GM18870 (cell line): ENCODE data around the gene ANKS6.
"Not testable (repeated sequence)": the region's sequence is repeated elsewhere in the genome, so short reads cannot be mapped to it uniquely, and the experiment has no call there.

Experiments used
- ATAC-seq: cut with Tn5 transposase; IDR thresholded peaks from one replicate; pipeline ENCODE4 v1.9.1; 2021; ENCODE audit warnings: moderate library complexity; ENCODE audit not compliant: unreplicated experiment

Gene ANKS6

GRCh38 chr9:98707166-98708102 lies 88.9 kb downstream of the ANKS6 start:
- no peak for ATAC-seq

- no peak for ATAC-seq
Measured at GRCh38 chr9:98706651-98707165, 89.6 kb downstream of the ANKS6 start.

- no peak for ATAC-seq
Measured at GRCh38 chr9:98702835-98703380, 93.4 kb downstream of the ANKS6 start.

GRCh38 chr9:98702340-98702739 lies 94.0 kb downstream of the ANKS6 start:
- no peak for ATAC-seq

- no peak for ATAC-seq
Measured at GRCh38 chr9:98701576-98701975, 94.8 kb downstream of the ANKS6 start.

GRCh38 chr9:98700801-98701200 lies 95.6 kb downstream of the ANKS6 start:
- no peak for ATAC-seq

GRCh38 chr9:98698856-98699255 lies 97.5 kb downstream of the ANKS6 start:
- no peak for ATAC-seq

GRCh38 chr9:98694943-98695342 lies 101.4 kb downstream of the ANKS6 start:
- ATAC-seq = no peak

- no peak for ATAC-seq
Measured at GRCh38 chr9:98692392-98692791, 104.0 kb downstream of the ANKS6 start.

- ATAC-seq = no peak
Measured at GRCh38 chr9:98691890-98692289, 104.5 kb downstream of the ANKS6 start.

- no peak for ATAC-seq
Measured at GRCh38 chr9:98690686-98691085, 105.7 kb downstream of the ANKS6 start.

GRCh38 chr9:98688710-98689495 lies 107.5 kb downstream of the ANKS6 start:
- no peak for ATAC-seq

GRCh38 chr9:98687911-98688310 lies 108.4 kb downstream of the ANKS6 start:
- ATAC-seq = no peak

GRCh38 chr9:98686961-98687855 lies 109.1 kb downstream of the ANKS6 start:
- no peak for ATAC-seq

GRCh38 chr9:98684816-98685215 lies 111.5 kb downstream of the ANKS6 start:
- ATAC-seq = not testable (repeated sequence)
